LoVo (cell line): ENCODE measurements around the gene SYNRG.
"Not testable (repeated sequence)": the region's sequence is repeated elsewhere in the genome, so short reads cannot be mapped to it uniquely, and the experiment has no call there.

Experiments
- DNase-seq: peaks from one replicate; pipeline ENCODE4 v3.0.0-alpha.2; 2016; ENCODE audit warnings: low spot score

SYNRG gene

DNA sequence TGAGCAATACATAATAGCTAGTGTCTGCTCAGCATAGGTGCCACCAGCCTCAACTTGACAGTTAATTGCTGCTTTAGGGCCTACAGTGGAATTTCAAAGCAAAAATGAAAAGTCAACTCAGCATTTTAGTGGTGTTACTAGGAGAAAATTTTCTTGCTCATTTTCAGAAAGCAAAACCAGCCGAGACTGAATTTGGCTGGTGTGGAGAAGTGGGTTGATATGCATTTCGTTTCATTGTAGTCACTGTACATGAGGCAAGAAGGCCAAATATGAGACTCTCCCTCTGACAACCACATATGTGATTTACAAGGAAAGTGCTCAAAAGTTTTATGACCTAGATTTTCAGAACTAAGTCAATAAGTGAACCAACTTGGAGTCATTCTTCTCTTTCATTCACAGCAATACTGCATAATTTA is 65.6 kb downstream of the SYNRG start:
- DNase-seq = no peak

DNA sequence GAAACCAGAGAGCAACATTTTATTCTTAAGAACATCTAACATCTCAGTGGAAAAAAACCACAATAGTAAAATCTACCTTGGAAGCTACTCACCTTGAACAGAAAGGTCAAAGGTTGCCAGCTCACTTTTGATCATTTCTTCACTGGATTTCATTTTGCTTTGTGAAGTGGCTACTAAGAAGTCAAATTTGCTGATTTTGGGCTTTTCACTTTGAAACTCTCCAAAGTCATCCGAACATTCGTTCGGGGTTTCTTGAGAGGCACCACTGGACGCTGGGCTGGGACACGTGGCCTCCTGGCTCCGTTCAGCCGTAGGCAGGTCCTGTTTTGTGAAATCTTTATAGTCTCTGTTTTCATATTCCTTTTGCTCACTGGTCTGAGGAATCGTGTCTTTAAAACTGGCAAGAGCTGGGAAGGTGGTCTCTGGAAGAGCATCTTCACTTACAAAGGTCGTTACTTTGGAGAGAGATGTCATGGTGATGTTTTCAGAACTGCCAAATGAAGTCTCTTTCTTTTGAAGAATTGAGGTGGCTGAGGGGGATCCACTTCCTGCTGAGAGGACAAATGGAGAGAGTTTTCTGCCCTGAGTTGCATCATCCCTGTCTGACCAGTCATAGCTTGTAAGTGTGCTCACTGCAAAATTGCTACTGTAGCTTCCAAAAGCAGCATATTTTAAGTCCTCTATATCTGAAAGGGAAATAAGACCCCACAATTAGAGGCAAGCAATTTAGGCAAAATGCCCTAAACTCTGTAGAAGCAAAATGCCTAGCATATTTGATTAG is 67.1 kb downstream of the SYNRG start:
- DNase-seq = no peak

DNA sequence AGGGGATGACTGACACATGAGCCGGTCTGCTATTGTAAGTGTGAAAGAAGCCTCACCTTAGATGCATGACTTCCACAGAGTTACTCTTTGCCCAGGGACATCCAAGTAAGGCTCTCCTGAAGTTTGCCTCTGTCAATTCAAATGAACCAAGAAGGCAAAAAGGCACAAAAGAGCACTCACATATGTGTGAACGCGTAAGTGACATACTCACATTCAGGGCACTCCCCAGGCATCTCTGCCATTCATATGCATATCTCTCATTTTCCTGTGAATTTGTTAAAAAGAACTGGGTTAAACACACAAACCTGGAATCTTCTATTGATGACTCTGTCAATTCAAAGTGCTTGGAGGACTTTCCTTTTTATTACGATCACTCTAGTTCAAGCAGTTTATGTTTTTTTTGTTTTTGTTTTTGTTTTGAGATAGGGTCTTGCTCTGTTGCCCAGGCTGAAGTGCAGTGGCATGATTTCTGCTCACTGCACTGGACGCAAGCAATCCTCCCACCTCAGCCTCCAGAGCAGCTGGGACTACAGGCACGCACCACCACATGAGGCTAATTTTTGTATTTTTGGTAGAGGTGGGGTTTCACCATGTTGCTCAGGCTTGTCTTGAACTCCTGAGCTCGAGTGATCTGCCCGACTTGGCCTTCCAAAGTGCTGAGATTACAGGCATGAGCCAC is 70.1 kb downstream of the SYNRG start:
- DNase-seq = no peak

DNA sequence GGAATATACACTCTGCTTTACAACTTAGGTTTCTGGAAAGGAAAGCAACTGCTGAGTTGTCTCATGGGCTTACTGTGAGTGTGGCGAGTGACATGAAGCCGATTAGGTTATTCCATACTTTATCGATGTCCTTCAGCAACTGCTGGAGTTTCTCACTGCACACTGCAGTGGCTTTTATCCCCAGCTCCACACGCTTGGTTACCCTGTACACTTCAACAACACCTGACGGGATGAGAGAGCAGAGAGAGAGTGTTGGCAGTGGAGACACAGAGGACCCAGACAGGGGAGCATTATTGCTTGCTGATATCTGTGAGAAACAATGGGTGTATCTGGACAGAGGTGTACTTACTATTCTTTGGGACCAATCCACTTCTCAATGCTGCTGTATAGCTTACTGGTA is 73.3 kb downstream of the SYNRG start:
- DNase-seq = no peak

DNA sequence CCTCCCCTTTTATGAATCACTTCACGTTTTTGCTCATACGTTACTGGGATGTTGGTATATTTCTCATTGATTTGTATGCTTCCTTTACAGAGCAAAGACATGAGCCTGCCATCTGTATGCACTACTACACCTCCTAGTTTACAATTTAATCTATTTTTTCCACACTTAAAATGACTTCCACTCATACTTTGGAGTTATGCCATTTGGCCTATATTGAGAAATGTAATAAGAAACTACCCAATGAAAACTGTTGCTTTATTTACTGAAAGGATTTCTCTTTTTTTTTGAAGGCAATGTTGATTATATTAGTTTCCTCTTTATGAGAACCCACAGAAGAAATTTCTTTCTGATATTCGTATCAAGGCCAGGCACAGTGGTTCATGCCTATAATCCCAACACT is 76.5 kb downstream of the SYNRG start:
- DNase-seq = no peak

DNA sequence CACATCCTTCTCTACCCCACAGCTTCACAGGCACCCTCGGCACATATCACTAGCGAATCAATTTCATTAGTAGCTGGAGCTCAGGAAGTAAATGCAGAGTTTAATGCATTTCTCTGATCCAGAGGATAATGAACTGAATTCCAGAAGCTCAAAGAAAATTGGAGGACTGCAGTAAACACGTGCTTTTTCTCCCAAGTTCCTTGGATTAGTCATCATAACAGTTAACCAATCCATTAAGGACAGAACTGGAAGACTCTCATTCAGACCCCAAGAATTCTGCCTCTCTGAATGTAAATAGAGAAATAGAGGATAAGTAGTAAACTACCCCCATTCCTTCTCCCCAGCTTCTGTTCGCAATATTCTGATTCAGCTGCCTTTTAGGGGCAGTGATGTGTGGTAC is 78.8 kb downstream of the SYNRG start:
- DNase-seq = no peak

DNA sequence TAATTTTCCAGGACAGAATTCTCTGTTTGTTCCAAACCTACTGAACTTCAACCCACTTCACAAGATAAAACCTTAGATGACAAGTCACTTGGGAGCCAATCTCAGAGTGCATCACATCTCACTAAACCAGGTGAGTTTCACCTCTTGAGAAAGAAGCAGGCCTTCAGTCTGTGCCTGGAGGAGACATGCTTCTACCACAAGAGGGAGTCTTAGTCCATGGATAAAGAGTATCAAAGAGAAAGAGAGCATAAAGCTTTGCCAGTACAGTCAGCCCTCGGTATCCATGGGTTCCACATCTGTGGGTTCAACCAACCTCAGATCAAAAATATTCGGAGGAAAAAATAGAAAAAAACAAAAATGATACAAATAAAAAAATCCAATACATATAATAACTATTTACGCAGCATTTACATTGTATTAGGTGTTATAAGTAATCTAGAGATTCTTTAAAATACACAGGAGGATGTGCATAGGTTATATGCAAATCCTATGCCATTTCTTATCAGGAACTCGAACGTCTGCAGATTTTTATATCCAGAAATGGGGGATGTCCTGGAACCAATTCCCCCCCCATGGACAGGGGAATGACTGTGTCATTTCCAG is 81.9 kb downstream of the SYNRG start:
- peak; percentile 49 for DNase-seq

DNA sequence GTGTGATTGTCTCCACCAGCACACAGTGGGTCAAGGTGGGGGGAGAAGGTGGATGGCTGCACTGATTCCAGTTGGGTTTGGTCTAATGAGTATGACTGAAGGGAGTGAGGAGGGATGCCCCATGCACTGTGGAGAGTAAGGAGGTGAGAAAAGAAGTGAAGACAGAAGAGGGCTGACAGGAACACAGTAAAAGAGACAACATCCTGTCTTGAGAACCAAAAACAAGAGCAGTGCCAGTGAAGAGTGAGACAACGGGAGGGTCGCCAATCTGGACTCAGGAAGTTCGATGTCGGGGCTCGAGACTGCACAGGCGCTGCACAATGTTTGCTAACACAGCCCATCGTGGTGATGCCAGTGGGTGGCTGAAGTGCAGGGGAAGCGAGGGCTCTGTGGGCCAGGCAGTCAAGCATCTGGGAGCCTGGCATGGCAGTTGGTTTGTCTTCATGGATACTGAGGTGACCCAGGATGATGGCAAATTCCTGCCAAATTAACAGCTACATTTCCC is 85.5 kb downstream of the SYNRG start:
- no peak for DNase-seq

DNA sequence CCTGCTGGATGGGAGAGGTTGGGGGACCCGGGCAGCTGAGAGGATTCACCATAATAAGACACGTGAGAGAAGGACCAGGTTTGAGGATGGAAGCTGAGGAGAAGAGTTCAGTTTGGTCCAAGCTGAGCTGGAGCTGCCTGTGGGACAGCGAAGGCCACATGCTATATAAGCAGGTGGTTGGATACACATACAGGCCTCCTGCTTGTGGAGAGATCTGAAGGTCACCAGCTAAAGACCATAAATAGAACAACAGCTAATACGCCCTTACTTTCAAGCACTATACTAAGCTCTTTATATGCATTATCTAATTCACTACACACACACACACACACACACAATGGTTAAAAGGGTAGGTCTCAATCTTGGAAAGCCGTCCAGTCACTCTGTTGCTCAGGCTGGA is 87.4 kb downstream of the SYNRG start:
- no peak for DNase-seq

DNA sequence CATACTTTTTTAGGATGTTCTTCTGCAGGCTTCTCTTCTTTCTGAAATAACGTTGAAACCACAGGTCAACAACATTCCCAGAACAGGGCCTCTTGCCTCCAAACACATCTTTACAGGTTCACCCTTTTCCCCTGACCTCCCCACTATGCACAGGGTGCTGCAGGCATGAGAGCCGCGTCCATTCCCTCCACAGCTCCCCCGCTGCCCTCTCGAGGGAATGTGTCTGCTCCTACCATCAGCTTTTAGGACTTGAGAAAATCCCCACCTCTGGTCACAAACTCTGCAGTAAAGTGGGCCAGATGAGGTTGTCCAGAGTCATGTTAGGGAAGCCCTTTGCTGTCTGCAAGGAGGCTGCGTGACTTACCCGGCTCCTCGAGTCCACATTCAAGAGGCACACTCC is 89.0 kb downstream of the SYNRG start:
- no peak for DNase-seq

DNA sequence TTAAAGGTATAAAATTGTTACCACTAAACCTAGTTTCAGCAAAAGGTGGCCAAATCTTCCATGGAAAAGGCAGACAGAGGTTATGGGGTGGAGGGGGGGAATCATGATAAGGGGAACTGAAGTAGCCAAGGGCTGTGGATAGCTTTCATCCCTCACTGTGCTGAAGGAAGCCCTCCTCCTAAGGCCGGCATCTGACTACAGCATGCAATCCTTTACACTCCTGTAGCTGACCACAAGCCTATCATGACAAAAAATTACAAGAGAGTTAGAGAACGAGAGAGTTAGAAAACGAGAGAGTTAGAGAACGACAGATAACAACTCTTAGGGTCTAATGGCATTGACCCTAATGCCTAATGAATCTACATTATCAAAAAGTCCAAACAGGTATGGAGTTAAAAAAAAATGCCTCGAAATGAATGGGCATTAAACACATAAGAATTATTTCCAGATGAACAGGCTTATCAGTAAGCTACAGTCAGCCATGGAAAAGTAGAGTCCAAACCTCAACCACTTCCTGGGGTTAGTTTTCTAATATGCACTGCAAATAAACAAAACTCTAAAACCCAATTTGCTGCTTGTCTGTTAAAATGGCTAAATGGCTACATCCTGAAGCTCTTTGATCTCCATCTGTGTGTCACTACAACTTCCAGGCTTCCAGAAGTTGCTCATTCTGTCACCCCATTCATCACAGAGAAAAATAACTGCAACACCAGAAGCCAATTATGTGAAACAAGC is 89.8 kb downstream of the SYNRG start:
- DNase-seq = no peak

DNA sequence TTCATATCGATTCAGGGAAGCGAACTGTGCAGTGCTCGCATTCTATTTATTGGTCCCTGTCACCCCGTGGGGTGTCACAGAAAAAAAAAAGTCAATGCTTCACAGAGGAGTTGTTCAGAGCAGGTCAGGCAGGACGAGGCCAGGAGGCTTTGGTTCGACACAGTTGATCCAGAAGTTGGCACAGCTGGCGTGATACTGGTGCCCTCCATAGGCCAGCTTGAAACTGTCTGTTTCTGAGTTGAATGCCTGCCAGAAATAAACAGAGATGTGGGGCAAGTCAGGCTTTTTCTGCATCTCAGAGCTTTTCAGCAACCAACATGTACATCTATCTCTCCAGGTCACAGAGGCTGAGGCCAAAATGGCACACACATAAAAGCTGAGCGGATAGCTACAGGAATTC is 90.4 kb downstream of the SYNRG start:
- no peak for DNase-seq

DNA sequence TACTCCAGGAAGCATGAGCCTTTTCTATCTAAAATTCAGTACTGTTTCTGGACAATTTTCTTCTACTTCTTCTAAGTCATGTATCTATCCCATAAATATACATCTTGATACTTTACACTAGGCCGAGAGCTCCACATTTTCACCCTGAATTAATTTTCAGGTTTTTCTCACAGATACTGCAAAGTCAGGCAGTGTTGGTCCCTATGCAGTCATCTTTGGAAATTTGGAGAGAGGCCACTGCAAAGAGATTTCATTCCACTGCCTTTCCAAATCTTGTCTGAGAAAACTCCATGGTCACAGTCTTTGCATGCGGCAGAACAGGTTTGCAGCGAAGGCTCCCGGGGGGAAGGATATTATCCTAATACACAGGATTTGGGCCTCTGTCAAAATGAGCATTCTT is 91.3 kb downstream of the SYNRG start:
- DNase-seq = no peak

DNA sequence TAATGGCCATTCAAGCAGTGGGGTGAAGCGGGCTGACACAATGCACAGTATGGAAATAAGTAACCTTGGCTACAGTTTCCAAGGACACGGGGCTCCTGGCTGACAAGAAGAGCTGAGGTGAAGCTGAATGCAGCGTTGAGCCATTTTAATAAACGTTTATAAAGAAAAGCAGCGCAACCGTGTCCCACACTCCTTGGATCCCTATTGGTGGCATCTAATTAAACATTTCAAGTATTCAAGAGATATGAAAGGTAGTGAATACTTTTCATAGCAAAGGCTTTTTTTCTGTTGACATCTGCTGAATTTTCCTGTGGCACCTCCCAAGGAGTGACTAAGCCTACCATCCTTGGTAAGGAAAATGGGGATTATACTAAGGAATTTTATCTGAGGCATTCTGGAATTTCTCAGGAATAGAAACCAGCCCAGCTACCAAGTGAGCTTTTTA is 93.1 kb downstream of the SYNRG start:
- no peak for DNase-seq

DNA sequence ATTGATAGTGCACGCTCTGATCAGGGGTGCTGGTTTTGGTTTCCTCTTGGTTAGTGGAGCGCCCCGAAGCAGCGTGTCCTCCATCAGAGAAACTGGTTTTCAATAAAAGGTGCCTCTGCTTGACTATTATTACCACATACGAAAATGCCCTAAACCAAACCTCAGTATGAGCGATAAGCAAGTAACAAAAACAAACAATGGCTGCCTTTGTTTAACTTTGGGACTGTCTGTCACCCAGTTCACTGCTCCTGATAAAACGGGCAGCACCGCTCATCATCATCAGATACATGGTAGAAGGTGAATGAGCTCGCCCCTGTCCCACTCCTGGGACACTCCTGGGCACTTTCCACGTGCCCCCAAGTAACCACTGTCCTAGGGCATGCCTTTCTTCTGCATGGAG is 95.5 kb downstream of the SYNRG start:
- no peak for DNase-seq

DNA sequence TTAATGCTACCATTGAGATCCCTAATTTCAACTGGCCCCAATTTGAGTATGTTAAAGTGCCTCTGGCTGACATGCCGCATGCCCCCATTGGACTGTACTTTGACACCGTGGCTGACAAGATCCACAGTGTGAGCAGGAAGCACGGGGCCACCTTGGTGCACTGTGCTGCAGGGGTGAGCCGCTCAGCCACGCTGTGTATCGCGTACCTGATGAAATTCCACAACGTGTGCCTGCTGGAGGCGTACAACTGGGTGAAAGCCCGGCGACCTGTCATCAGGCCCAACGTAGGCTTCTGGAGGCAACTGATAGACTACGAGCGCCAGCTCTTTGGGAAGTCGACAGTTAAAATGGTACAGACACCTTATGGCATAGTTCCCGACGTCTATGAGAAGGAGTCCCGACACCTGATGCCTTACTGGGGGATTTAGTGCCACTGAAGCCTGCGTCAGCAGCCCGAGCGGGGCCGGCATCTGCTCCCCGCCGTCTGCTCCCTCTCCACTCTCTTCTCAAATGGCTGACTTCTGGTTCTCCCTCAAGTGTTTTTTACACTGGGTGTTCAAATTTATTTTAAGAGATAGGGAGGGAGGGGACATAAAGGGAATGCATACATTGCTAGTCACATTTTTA is 96.7 kb downstream of the SYNRG start:
- no peak for DNase-seq

DNA sequence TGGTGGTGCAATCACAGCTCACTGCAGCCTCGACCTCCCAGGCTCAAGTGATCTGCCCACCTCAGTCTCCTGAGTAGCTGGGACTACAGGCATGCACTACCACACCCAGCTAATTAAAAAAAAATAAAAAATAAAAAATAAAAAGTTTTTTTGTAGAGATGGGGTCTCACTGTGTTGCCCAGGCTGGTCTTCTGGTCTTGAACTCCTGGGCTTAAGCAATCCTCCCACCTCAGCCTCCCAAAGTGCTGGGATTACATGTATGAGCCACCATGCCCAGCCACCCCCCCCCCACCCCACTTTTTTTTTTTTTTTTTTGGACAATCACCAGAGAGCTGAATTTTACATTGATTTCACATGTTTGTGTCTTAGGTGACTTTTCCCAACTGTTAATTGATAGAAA is 97.6 kb downstream of the SYNRG start:
- not testable (repeated sequence) for DNase-seq

DNA sequence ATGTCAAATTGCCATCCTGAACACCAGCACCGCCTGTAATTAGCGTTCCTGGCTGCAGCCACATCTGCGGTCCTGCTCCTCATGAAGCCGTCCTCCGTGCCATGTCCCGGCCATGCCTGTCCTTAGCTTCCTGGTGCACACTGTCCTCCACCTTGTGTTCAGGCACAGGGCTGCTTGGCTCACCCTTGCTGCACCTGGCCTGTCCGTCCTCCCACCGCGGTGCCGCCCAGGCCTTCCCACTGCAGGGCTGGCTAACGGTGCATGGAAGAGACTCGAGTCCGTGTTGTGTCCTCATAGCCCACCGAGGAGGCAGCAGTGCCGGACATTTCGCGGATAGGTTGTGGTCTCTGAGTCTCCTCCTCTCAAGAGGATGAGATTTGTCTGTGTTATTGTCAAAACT is 99.2 kb downstream of the SYNRG start:
- no peak for DNase-seq

DNA sequence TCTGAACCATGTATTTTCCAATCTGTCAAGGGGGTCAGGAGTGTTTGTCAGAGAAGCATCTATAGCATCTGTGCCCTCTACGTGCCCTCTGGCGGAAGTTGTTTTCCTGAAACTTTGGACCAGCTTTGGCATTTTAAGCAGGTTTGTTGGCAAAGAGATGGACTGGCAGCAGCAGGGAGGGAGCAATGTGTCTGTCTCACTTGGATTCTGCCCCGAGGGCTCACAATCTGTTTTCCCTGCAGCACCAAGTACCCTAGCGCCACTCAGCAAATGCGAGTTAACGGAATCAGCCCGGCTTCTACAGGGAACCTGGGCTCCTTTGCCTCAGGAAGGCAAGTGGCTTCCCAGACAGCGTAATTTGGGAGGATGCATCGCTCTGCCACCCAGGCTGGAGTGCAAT is 102.1 kb downstream of the SYNRG start:
- no peak for DNase-seq

DNA sequence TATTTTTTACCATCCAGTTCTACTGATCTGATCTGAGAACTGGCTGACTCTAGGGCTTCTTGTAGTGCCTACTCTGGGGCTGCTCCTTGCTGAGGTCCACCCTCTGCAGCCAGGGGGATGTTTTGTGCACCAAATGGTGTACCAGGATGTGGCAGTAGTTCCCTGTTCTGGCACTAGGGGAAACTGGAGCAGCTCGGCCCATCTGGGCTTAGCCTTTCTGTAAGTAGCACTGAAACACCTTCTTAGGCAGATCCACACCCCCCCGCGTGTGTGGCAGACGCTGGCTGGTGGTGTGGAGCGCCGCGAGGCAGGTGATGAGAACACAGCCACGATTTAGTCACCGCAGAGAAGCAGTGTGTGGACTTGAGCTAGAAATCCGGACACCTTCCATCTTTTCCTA is 102.5 kb downstream of the SYNRG start:
- no peak for DNase-seq

DNA sequence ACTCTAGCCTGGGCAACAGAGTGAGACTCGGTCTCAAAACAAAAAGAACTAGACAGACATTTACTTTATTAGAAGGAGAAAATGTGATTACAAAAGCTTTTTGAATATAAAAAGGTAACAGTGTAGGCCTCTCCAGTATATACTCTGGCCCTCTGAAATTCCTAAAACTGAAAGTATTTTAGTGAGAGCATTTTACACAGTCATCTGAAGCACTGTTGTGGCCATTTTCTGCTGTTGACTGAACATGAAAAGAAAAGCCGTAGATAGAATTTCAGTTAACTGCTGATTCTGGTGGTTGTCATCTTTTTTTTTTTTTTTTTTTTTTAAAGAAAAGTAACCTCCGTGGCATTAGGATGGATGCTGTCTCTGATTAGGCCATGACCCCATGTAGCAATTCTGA is 103.9 kb downstream of the SYNRG start:
- no peak for DNase-seq

DNA sequence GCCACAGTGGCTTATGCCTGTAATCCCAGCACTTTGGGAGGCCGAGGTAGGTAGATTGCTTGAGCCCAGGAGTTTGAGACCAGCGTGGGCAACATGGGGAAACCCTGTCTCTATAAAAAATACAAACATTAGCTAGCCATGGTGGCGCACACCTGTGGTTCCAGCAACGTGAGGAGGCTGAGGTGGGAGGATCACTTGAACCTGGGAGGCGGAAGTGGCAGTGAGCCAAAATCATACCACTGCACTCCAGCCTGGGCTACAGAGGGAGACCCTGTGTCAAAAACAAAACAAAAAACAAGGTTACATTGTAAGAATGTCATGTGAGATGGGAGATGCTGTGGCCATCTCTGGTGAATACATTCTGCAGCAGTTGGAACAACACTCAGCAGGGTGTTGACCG is 106.1 kb downstream of the SYNRG start:
- DNase-seq = no peak
